GM12878 (cell line): ENCODE data around the gene BAX. TPM values are rescaled to one million over a fixed set of nuclear protein-coding genes. Genes with fewer than 3 reads are reported as not detected.

ENCODE experiments used
- ATF7 ChIP-seq: fragments of 450-650 bp; IDR thresholded peaks from 2 replicates; pipeline ENCODE4 v1.6.1; 2016; ENCODE audit warnings: low read depth, mild to moderate bottlenecking
- BACH1 ChIP-seq: fragments of 450-650 bp; IDR thresholded peaks from 2 replicates; pipeline ENCODE4 v1.6.1; 2017; ENCODE audit warnings: mild to moderate bottlenecking, borderline replicate concordance
- CUX1 ChIP-seq: IDR thresholded peaks from 2 replicates; pipeline ENCODE4 v1.6.1; 2012; ENCODE audit warnings: improper control_type of control experiment, low read depth, low read length; ENCODE audit not compliant: insufficient replicate concordance
- ESRRA ChIP-seq: IDR thresholded peaks from 2 replicates; pipeline ENCODE4 v1.6.1; 2012; ENCODE audit warnings: mild to moderate bottlenecking, low read length, improper control_type of control experiment
- GATAD2B ChIP-seq: fragments of 450-650 bp; conservative IDR thresholded peaks from 2 replicates; pipeline ENCODE4 v1.6.1; 2017; ENCODE audit warnings: low read depth, mild to moderate bottlenecking, moderate library complexity
- MEF2B ChIP-seq: fragments of 450-650 bp; IDR thresholded peaks from 2 replicates; pipeline ENCODE4 v1.6.1; 2018; ENCODE audit warnings: mild to moderate bottlenecking, moderate library complexity; ENCODE audit not compliant: partially characterized antibody, poor library complexity, severe bottlenecking
- MYC ChIP-seq: IDR thresholded peaks from 2 replicates; pipeline ENCODE4 v1.6.1; 2011; ENCODE audit warnings: mild to moderate bottlenecking, low read length, moderate library complexity, inconsistent platforms; ENCODE audit not compliant: insufficient read depth, insufficient replicate concordance, insufficient read length, severe bottlenecking
- NKRF ChIP-seq: fragments of 450-650 bp; conservative IDR thresholded peaks from 2 replicates; pipeline ENCODE4 v1.6.1; 2017; ENCODE audit warnings: mild to moderate bottlenecking, moderate library complexity
- RAD21 ChIP-seq: IDR thresholded peaks from 2 replicates; pipeline ENCODE4 v1.6.1; 2011; ENCODE audit warnings: mild to moderate bottlenecking, low read depth, low read length, moderate library complexity; ENCODE audit not compliant: insufficient read depth
- RAD51 ChIP-seq: fragments of 450-650 bp; IDR thresholded peaks from 2 replicates; pipeline ENCODE4 v1.6.1; 2016; ENCODE audit warnings: moderate library complexity, mild to moderate bottlenecking, inconsistent platforms
- RCOR1 ChIP-seq: conservative IDR thresholded peaks from 2 replicates; pipeline ENCODE4 v1.6.1; 2012; ENCODE audit warnings: low read depth, low read length, improper control_type of control experiment
- SKIL ChIP-seq: fragments of 450-650 bp; IDR thresholded peaks from 2 replicates; pipeline ENCODE4 v1.6.1; 2017; ENCODE audit warnings: mild to moderate bottlenecking, low read depth, inconsistent platforms; ENCODE audit not compliant: poor library complexity, severe bottlenecking
- SMAD1 ChIP-seq: fragments of 450-650 bp; IDR thresholded peaks from 2 replicates; pipeline ENCODE4 v1.6.1; 2018; ENCODE audit warnings: mild to moderate bottlenecking, low read depth; ENCODE audit not compliant: partially characterized antibody
- TCF3 ChIP-seq: IDR thresholded peaks from 2 replicates; pipeline ENCODE4 v1.6.1; 2012; ENCODE audit warnings: low read depth, mild to moderate bottlenecking, low read length, borderline replicate concordance; ENCODE audit not compliant: insufficient read depth
- ZNF274 ChIP-seq: IDR thresholded peaks from one replicate; pipeline ENCODE4 v1.8.0; 2011; ENCODE audit not compliant: insufficient read length, insufficient read depth
- polyA plus RNA-seq, 11 experiments: library from polyadenylated mRNA; depleted of rRNA in 4 of 11; unstranded in 6 of 11; stranded (reverse) in 5 of 11; fragments of >200 nt; fragmentation: Nextera tagmentation in 4 of 11; fragmentation: Illumina TruSeq in 1 of 11; extraction: Ambion mirVana in 4 of 11; extraction: Trizol in 1 of 11; gene quantifications; 1 replicate in 1 of 11; 2 replicates in 10 of 11; pipeline versions ENCODE4 v1.2.1 to v1.2.3, GENCODE V29; 2011 to 2016; ENCODE audit warnings: inconsistent platforms in 2 of 11, missing spikeins in 2 of 11, low read depth in 1 of 11
- total RNA-seq, 4 experiments: library from RNA; depleted of rRNA in 3 of 4; stranded (reverse); fragments of >200 nt in 3 of 4; fragmentation: Illumina TruSeq in 1 of 4; extraction: Trizol in 1 of 4; gene quantifications; 2 replicates each; pipeline versions ENCODE4 v1.2.1 to v1.2.3, GENCODE V29; 2013 to 2021
- TF ChIP-seq, protein P1 (sequence below): IDR thresholded peaks from 2 replicates; pipeline ENCODE4 v1.6.1; 2011; ENCODE audit warnings: borderline replicate concordance, low read depth, mild to moderate bottlenecking, moderate library complexity, low read length; ENCODE audit not compliant: insufficient read depth, poor library complexity, severe bottlenecking

BAX gene
- total and polyA plus RNA-seq, 10 of the 15 experiments (the other 5 are each of a cell fraction or from before 2014, with no cell fraction given): 7.2 to 221 (median 137) TPM

DNA sequence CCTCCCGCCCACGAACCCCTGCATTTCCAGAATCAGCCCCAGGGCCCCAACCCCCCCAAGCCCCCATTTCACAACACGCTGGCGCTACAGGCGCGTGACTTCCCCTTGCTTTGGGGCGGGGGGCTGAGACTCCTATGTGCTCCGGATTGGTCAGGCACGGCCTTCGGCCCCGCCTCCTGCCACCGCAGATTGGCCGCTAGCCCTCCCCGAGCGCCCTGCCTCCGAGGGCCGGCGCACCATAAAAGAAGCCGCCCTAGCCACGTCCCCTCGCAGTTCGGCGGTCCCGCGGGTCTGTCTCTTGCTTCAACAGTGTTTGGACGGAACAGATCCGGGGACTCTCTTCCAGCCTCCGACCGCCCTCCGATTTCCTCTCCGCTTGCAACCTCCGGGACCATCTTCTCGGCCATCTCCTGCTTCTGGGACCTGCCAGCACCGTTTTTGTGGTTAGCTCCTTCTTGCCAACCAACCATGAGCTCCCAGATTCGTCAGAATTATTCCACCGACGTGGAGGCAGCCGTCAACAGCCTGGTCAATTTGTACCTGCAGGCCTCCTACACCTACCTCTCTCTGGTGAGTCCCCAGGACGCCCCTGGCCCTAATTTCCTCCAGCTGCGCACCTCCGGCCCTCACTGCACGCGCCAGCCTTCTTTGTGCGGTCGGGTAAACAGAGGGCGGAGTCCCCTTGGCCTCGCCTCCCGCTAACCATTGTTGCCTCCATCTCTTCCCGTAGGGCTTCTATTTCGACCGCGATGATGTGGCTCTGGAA lies 10.5 kb downstream of the BAX start, which contains the start of gene FTL (continued):
- no peak for TF ChIP-seq CUX1
- no peak for TF ChIP-seq SKIL
- peak; percentile 25 for TF ChIP-seq MEF2B
- TF ChIP-seq ZNF274: no peak
- TF ChIP-seq ESRRA: no peak
- TF ChIP-seq RCOR1: no peak
- peak; percentile 91 for TF ChIP-seq BACH1
- TF ChIP-seq GATAD2B: no peak; the same call in 1 of the 2 replicates
- TF ChIP-seq, protein P1, sequence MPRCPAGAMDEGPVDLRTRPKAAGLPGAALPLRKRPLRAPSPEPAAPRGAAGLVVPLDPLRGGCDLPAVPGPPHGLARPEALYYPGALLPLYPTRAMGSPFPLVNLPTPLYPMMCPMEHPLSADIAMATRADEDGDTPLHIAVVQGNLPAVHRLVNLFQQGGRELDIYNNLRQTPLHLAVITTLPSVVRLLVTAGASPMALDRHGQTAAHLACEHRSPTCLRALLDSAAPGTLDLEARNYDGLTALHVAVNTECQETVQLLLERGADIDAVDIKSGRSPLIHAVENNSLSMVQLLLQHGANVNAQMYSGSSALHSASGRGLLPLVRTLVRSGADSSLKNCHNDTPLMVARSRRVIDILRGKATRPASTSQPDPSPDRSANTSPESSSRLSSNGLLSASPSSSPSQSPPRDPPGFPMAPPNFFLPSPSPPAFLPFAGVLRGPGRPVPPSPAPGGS: peak; percentile 57
- peak; percentile 93 for TF ChIP-seq NKRF
- peak; percentile 43; the same call in 1 of the 2 replicates for TF ChIP-seq ATF7
- TF ChIP-seq RAD51: no peak
- no peak for TF ChIP-seq MYC
- no peak for TF ChIP-seq RAD21
- TF ChIP-seq TCF3: peak; percentile 90
- peak; percentile 98 for TF ChIP-seq SMAD1
